ENCODE results near the gene MFF. TPM values are rescaled to one million over a fixed set of nuclear protein-coding genes. Genes with fewer than 3 reads are reported as not detected.
A peak's percentile ranks its signal among the peaks of the same experiment; 100 is the strongest.
"Not testable (repeated sequence)": the region's sequence is repeated elsewhere in the genome, so short reads cannot be mapped to it uniquely, and the experiment has no call there.

MFF gene
- total RNA-seq, 1 donor from 2014 or later, result 65.9 TPM

DNA sequence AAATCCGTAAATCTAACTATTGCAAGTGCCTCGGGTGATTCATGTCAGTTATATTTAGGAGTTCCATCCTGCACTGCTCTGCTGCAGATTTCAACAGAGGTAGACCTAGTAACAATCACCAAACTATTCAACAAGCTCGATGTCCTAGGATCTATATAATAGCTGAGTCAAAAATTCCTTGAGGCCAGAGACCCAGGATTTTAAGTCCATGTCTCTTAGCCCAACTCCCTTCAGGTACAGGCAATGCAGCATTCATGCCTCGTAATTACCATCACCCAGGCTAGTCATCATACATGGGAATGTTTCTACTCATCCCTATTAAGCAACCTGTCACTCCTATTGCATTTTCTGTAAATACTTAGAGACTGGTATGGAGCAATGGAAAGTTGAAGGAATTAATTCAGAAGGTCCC lies 53.3 kb downstream of the MFF start:
- TF ChIP-seq, protein P1, sequence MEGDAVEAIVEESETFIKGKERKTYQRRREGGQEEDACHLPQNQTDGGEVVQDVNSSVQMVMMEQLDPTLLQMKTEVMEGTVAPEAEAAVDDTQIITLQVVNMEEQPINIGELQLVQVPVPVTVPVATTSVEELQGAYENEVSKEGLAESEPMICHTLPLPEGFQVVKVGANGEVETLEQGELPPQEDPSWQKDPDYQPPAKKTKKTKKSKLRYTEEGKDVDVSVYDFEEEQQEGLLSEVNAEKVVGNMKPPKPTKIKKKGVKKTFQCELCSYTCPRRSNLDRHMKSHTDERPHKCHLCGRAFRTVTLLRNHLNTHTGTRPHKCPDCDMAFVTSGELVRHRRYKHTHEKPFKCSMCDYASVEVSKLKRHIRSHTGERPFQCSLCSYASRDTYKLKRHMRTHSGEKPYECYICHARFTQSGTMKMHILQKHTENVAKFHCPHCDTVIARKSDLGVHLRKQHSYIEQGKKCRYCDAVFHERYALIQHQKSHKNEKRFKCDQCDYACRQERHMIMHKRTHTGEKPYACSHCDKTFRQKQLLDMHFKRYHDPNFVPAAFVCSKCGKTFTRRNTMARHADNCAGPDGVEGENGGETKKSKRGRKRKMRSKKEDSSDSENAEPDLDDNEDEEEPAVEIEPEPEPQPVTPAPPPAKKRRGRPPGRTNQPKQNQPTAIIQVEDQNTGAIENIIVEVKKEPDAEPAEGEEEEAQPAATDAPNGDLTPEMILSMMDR (IDR thresholded peaks at IDR 0.05), result no peak
- no peaks in the 10 kb centered on the region for H3K9me3 ChIP-seq
- H3K4me1 ChIP-seq, result no peaks in the 10 kb centered on the region
- DNase-seq (ENCODE audit: low spot score in 2 of 2), result no peak
- H3K4me3 ChIP-seq, result no peak overlapping the region
- intact Hi-C loops (cut with DNase I), result no loop called here
- H3K27me3 ChIP-seq, result no peaks in the 10 kb centered on the region
- no peaks in the 10 kb centered on the region for H3K36me3 ChIP-seq
- no peak overlapping the region for H3K27ac ChIP-seq

DNA sequence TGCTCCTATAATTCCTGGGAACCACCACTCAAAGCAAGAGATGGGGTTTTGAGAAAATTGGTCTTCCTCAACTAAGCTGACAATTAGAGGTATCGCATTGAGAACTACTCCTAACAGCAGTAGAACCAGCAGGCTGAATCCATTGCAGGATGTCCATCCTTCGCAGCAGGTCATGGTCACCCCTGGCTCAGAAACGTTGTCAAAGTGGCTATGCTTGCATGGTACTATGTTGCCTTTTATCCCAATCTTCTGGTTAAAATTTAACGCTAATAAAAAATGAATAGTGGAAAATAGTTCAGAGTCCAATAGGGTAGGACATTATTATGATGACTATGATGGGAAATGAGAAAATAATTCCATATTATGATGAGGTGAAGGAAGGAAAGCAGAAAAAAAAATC lies 54.0 kb downstream of the MFF start, which contains the start of gene TM4SF20:
Gene TM4SF20, minus strand, starts transcription at position 212 of the 400 bp plus-strand sequence. Its CDS starts 38 bp downstream, at position 174.
- H3K36me3 ChIP-seq, result no peaks in the 10 kb centered on the region
- DNase-seq (ENCODE audit: low spot score in 2 of 2), result no peak
- H3K27me3 ChIP-seq, result no peaks in the 10 kb centered on the region
- H3K4me3 ChIP-seq, result no peak within 1 kb of the TSS
- no peak within 1 kb of the TSS for H3K27ac ChIP-seq
- TF ChIP-seq, protein P1 (IDR thresholded peaks at IDR 0.05), result no peak
- H3K4me1 ChIP-seq, result no peaks in the 10 kb centered on the region
- intact Hi-C loops (cut with DNase I), result no loop called here
- no peaks in the 10 kb centered on the region for H3K9me3 ChIP-seq

DNA sequence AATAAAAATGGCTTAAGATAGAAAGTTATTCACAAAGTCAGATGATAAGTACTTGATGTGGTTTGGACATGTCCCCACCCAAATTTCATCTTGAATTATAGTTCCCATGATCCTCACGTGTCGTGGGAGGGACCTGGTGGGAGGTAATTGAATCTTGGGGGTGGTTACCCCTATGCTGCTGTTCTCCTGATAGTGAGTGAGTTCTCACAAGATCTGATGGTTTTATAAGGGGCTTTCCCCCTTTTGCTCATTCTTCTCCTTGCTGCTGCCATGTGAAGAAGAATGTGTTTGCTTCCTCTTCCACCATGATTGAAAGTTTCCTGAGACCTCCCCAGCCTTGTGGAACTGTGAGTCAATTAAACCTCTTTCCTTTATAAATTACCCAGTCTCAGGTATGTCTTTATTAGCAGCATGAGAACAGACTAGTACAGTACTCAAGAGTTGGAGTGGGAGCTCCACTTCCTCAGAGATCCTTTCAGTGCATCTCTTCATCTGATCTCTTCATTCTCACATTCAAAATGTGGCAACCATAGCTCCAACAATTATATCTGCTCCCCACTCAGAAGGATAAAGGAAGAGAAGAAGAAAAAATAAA lies 57.3 kb downstream of the MFF start:
- H3K9me3 ChIP-seq; H3K27ac ChIP-seq; intact Hi-C loops (cut with DNase I); H3K4me3 ChIP-seq; H3K4me1 ChIP-seq; DNase-seq (ENCODE audit: low spot score in 2 of 2); H3K36me3 ChIP-seq; H3K27me3 ChIP-seq: not testable (repeated sequence)

DNA sequence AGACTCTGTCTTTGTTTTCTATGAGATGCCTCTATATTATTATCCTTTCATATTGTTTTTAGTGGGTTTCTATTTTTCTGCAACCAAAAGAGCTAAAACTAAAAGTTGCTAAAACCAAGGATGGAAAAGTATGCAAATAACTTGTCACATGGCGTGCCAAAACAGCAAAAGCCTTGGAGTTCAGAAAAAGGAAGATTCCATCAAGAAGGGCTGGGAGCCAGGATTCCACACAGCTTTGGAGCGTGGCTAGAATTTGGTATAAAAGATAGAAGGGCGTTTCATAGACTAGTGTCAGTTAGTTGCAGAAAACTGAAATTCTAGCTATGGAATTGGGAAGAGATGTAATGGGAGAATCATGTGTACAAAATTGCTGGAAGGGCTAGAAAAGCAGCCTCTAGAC lies 58.6 kb downstream of the MFF start:
- Histone ChIP-seq H3K27me3 (no peaks in the 10 kb centered on the region), H3K4me1 (no peaks in the 10 kb centered on the region), H3K9me3 (no peaks in the 10 kb centered on the region), H3K27ac (no peak overlapping the region), H3K36me3 (no peaks in the 10 kb centered on the region), H3K4me3 (no peak overlapping the region)
- intact Hi-C loops (cut with DNase I), result no loop called here
- TF ChIP-seq, protein P1 (IDR thresholded peaks at IDR 0.05), result no peak
- no peak for DNase-seq (ENCODE audit: low spot score in 2 of 2)

DNA sequence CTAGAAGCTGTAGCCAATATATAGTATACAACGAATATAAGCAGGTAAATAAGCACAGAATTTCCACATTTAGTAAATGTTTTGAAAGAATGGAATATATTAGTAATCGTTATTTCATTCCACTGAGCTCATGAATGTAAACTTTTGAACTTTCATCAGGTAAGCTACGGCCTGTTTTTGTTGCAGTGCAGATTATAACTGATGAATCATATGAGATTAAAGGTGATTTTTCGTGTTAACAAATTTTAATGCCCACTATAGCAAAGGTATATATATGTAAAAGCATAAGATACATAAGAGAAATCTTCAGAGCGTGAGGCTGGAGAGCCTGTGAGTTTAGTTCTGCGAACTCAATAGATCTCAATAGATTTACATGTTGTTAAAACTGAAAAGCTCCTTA lies 61.6 kb downstream of the MFF start:
- no peaks in the 10 kb centered on the region for H3K4me1 ChIP-seq
- TF ChIP-seq, protein P1 (IDR thresholded peaks at IDR 0.05), result no peak
- no peaks in the 10 kb centered on the region for H3K27me3 ChIP-seq
- H3K27ac ChIP-seq, result no peak overlapping the region
- intact Hi-C loops (cut with DNase I), result no loop called here
- H3K4me3 ChIP-seq, result no peak overlapping the region
- no peaks in the 10 kb centered on the region for H3K36me3 ChIP-seq
- H3K9me3 ChIP-seq, result no peaks in the 10 kb centered on the region
- no peak for DNase-seq (ENCODE audit: low spot score in 2 of 2)

DNA sequence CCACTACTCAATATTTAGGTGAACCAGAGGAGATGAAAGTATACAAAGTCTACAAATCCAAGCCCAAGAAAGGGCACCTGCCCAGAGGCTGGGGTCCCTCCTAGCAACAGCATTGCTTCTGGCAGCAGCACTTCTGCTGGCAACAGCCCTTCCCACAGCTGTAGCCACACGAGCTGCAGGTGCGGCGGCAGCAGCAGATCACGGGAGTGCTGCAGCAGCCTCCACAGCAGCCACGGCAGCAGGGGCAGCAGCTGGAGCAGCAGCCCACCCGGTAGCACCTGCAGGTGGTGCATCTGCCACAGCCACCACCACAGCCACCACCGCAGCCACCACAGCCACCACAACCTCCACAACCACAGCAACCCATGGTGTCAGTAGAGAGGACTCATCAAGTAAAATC lies 62.5 kb downstream of the MFF start, which contains the start of gene SCYGR1:
Gene SCYGR1, minus strand, starts transcription at position 367 of the 400 bp plus-strand sequence. Its CDS starts 0 bp downstream, at position 367.
- H3K4me1 ChIP-seq; H3K36me3 ChIP-seq; H3K27ac ChIP-seq; H3K27me3 ChIP-seq; H3K9me3 ChIP-seq; H3K4me3 ChIP-seq; intact Hi-C loops (cut with DNase I): not testable (repeated sequence)
- DNase-seq (ENCODE audit: low spot score in 2 of 2), result peak in 1 of 2 donors; percentile 31

All from ascending aorta (tissue), 2 donors.